Aorta (tissue), 5 donors: ENCODE results near the gene SMAD4. TPM values are rescaled to one million over a fixed set of nuclear protein-coding genes. Genes with fewer than 3 reads are reported as not detected.

Experiments used
- ATAC-seq: fragments of 200-7000 bp; cut with Tn5 transposase; one replicate; pipeline ENCODE4 v1.9.1; 2022; ENCODE audit warnings: moderate library complexity; ENCODE audit not compliant: low FRiP score
- DNase-seq, 2 donors: peaks; one replicate each; pipeline ENCODE4 v3.0.0-alpha.2; 2020
- H3K27ac ChIP-seq, 2 donors: one replicate each; pipeline ENCODE4 v1.5.1; 2013; ENCODE audit warnings: low read length in 2 of 2, mild to moderate bottlenecking in 2 of 2, moderate library complexity in 2 of 2, control low read depth in 1 of 2, inconsistent platforms in 1 of 2, low read depth in 1 of 2
- H3K27me3 ChIP-seq, 2 donors: one replicate each; pipeline ENCODE4 v1.6.1; 2013; ENCODE audit warnings: control low read depth in 1 of 2, low read length in 1 of 2, mild to moderate bottlenecking in 1 of 2, moderate library complexity in 1 of 2; ENCODE audit not compliant: insufficient read depth in 2 of 2, control insufficient read depth in 1 of 2
- H3K36me3 ChIP-seq, 2 donors: one replicate each; pipeline ENCODE4 v1.6.1; 2013; ENCODE audit warnings: control low read depth in 1 of 2, low read length in 1 of 2, mild to moderate bottlenecking in 1 of 2; ENCODE audit not compliant: insufficient read depth in 2 of 2, control insufficient read depth in 1 of 2
- H3K4me1 ChIP-seq, 2 donors: one replicate each; pipeline ENCODE4 v1.6.1; 2013; ENCODE audit warnings: low read length in 2 of 2, control low read depth in 1 of 2, mild to moderate bottlenecking in 1 of 2, moderate library complexity in 1 of 2; ENCODE audit not compliant: insufficient read depth in 2 of 2, control insufficient read depth in 1 of 2
- H3K4me3 ChIP-seq, 2 donors: one replicate each; pipeline ENCODE4 v1.5.1; 2013; ENCODE audit warnings: low read length in 2 of 2, control low read depth in 1 of 2, mild to moderate bottlenecking in 1 of 2
- H3K9me3 ChIP-seq: one replicate; pipeline ENCODE4 v1.6.1; 2013; ENCODE audit warnings: mild to moderate bottlenecking, low read length; ENCODE audit not compliant: control insufficient read depth
- WGBS, 2 donors: extraction: QIAGEN DNeasy Blood & Tissue Kit; methylation state at CpG; one replicate each; pipeline ENCODE4 v1.1.7; 2013; 5-methylcytosine and 5-hydroxymethylcytosine counted together
- intact Hi-C, 2 donors: fragments of 100-400 bp; cut with DNase I; formaldehyde crosslinking; loops; one replicate each; pipeline versions ENCODE4 v1.14.2 to v1.15.0; 2022
- polyA plus RNA-seq, 2 donors: library from polyadenylated mRNA; stranded (reverse); fragments of 200-250 nt; gene quantifications; one replicate each; pipeline ENCODE4 v1.2.3, GENCODE V29; 2013
- total RNA-seq, 2 donors: library from RNA; stranded (reverse); fragmentation: NEBNext Ultra II Directional; extraction: Animal tissue kit (Norgen Biotek cat#: 25700); gene quantifications; one replicate each; pipeline ENCODE4 v1.2.1, GENCODE V29; 2021
- donor health status: healthy with polysubstance abuse.
- donor health status: Bipolar disorder and iron deficiency.
- donor health status: DM: no; HTN: no; CAD: no.
- donor health status: DM: no; HTN: no; CAD: no.
- donor health status: DM: yes; HTN: yes; CAD: no.

SMAD4 gene
- total and polyA plus RNA-seq, 4 donors: 26.9 to 136 (median 72.4) TPM

GRCh38 chr18:51032193-51032592 lies 2.2 kb downstream of the SMAD4 start:
- H3K4me3 ChIP-seq: peak overlapping the region; percentile 16 to 26
- no peaks in the 10 kb centered on the region for H3K9me3 ChIP-seq
- no peaks in the 10 kb centered on the region for H3K36me3 ChIP-seq
- peaks cover 3 to 6% of the 10 kb centered on the region in 2 donors for H3K4me1 ChIP-seq
- DNase-seq (no peak), ATAC-seq (no peak)
- intact Hi-C loops: loop anchor here in 1 of 2 donors (5.0 kb wide), 2 partner anchors 65 to 165 kb away; partner anchors contain the start of genes ELAC1 and MEX3C
- H3K27ac ChIP-seq: no peak overlapping the region
- no peaks in the 10 kb centered on the region for H3K27me3 ChIP-seq
- 6 to 7% methylated on average over 5 of the region's 5 CpGs for WGBS, 2 donors

GRCh38 chr18:51037230-51037629 lies 7.2 kb downstream of the SMAD4 start:
- ATAC-seq (no peak), DNase-seq (no peak)
- no peak overlapping the region for H3K27ac ChIP-seq
- no peaks in the 10 kb centered on the region for H3K27me3 ChIP-seq
- intact Hi-C loops: no loop called here
- 30 to 35% methylated on average over 2 of the region's 2 CpGs for WGBS, 2 donors
- H3K9me3 ChIP-seq: no peaks in the 10 kb centered on the region
- H3K4me1 ChIP-seq: peaks cover 4 to 19% of the 10 kb centered on the region in 2 donors
- no peaks in the 10 kb centered on the region for H3K36me3 ChIP-seq
- H3K4me3 ChIP-seq: no peak overlapping the region

- WGBS, 2 donors: 52 to 63% methylated on average over 6 of the region's 6 CpGs
- no peaks in the 10 kb centered on the region for H3K27me3 ChIP-seq
- peaks cover 4 to 16% of the 10 kb centered on the region in 2 donors for H3K4me1 ChIP-seq
- DNase-seq (no peak), ATAC-seq (no peak)
- no peaks in the 10 kb centered on the region for H3K9me3 ChIP-seq
- no peaks in the 10 kb centered on the region for H3K36me3 ChIP-seq
- no peak overlapping the region for H3K27ac ChIP-seq
- intact Hi-C loops: no loop called here
- H3K4me3 ChIP-seq: no peak overlapping the region
These were observed 8.1 kb downstream of the SMAD4 start for GRCh38 chr18:51038110-51038509.

GRCh38 chr18:51039138-51040112 lies 9.4 kb downstream of the SMAD4 start:
- DNase-seq (no peak), ATAC-seq (no peak)
- Histone ChIP-seq H3K36me3 (no peaks in the 10 kb centered on the region), H3K9me3 (no peaks in the 10 kb centered on the region), H3K4me3 (no peak overlapping the region), H3K4me1 (peaks cover 4 to 16% of the 10 kb centered on the region in 2 donors), H3K27ac (no peak overlapping the region), H3K27me3 (no peaks in the 10 kb centered on the region)
- 24 to 27% methylated on average over 8 of the region's 8 CpGs for WGBS, 2 donors
- intact Hi-C loops: loop anchor here in 1 of 2 donors (10.0 kb wide), 1 partner anchor 215 kb away; the partner anchor contains the start of gene MRO

DNA sequence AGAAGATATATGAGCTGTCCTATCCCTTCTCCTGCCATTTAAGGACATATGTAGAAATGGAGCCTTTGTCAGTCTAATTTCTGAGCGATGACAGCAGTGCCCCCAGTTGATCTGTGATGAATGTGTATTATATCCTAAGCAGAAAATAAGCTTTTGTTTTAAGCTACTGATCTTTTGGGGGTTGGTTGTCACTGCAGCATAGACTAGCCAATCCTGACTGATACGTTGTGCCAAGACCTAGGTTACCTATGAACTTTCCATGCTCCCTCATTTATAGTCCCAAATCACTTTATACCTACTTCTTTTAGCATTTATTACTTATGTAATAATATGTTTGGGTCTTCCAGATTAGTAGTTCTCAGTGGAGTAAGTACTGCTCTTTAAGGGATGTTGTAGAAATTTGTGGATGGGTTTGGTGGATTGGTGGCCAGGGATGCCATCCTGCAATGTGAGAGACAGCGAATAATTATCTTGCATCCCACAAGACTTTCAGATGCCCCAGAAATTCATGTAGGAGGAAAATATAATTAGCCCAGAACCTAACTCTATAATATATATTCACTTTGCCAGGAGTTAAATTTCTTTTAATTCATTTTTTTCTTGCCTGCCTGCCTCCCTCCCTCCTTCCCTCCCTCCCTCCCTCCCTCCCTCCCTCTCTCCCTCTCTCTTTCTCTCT lies 11.8 kb downstream of the SMAD4 start:
- 95 to 96% methylated on average over 3 of the region's 3 CpGs for WGBS, 2 donors

DNA sequence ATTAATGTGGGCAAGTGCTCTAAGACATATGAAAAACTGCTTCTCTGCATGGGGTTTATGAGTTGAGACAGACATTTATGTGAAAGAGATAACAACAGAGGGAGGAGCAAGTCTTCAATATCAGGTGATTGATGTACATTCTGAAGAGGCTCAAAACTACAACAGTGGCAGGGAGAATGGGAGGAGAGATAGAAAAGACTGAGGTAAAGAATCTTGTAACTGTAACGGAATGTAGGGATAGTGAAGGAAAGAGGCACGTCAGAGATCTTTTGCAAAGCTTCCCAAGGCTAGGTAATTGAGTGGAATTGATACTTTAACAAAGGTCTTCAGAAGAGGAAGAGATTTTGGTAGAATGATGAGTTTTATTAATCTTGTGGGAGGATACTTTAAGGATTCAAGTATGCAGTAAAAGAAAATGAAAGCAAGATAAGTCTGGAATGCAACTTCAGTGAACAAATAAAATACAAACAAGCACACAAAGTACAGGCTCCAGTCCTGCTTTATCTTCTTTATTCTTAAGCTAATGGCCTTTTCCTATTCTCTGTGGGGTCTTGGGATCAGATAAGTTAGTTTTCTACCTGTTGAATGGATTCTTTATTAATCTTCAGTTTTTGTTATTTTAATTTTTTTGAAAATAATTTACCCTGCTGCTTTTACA lies 15.0 kb downstream of the SMAD4 start:
- DNase-seq (no peak), ATAC-seq (no peak)
- intact Hi-C loops: loop anchor here in 1 of 2 donors (10.0 kb wide), 1 partner anchor 220 kb away; the partner anchor contains the start of gene MRO
- Histone ChIP-seq H3K9me3 (no peaks in the 10 kb centered on the region), H3K27me3 (no peaks in the 10 kb centered on the region), H3K4me3 (no peak overlapping the region), H3K27ac (no peak overlapping the region), H3K4me1 (peaks cover 0 to 10% of the 10 kb centered on the region in 2 donors), H3K36me3 (no peaks in the 10 kb centered on the region)
- 39% methylated on average over 2 of the region's 2 CpGs for WGBS, 2 donors

More for the DNA sequence above, 11.8 kb downstream of the SMAD4 start:
- Histone ChIP-seq H3K4me1 (peaks cover 4 to 16% of the 10 kb centered on the region in 2 donors), H3K36me3 (no peaks in the 10 kb centered on the region), H3K9me3 (no peaks in the 10 kb centered on the region), H3K4me3 (no peak overlapping the region), H3K27me3 (no peaks in the 10 kb centered on the region), H3K27ac (no peak overlapping the region)
- ATAC-seq (no peak), DNase-seq (no peak)
- intact Hi-C loops: loop anchor here in 1 of 2 donors (10.0 kb wide), 1 partner anchor 217 kb away; the partner anchor contains the start of gene MRO

DNA sequence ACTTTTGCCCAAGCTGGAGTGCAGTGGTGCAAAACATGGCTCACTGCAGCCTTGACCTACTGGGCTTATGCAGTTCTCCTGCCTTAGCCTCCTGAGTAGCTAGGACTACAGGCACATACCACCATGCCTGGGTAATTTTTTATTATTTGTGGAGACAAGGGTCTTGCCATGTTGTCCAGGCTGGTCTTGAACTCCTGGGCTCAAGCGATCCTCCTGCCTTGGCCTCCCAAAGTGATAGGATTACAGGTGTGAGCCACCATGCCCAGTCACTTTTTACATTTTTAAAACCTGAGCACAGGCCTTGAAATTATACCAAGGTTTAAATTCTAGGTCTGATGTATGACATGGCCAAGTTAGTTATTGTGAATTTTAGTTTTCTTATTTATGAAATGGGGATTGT lies 18.2 kb downstream of the SMAD4 start:
- Histone ChIP-seq H3K4me1 (peaks cover 0 to 3% of the 10 kb centered on the region in 2 donors), H3K27me3 (no peaks in the 10 kb centered on the region), H3K9me3 (no peaks in the 10 kb centered on the region), H3K36me3 (no peaks in the 10 kb centered on the region), H3K4me3 (no peak overlapping the region), H3K27ac (no peak overlapping the region)
- intact Hi-C loops: loop anchor here in 1 of 2 donors (10.0 kb wide), 1 partner anchor 223 kb away; the partner anchor contains the start of gene MRO
- 91 to 97% methylated on average over 1 of the region's 1 CpG for WGBS, 2 donors
- DNase-seq: no peak
- ATAC-seq: no peak

- H3K27ac ChIP-seq: no peak overlapping the region
- intact Hi-C loops: loop anchor here in 1 of 2 donors (10.0 kb wide), 1 partner anchor 224 kb away; the partner anchor contains the start of gene MRO
- H3K9me3 ChIP-seq: no peaks in the 10 kb centered on the region
- WGBS, 2 donors: 91 to 96% methylated on average over 2 of the region's 2 CpGs
- peaks cover 0 to 3% of the 10 kb centered on the region in 2 donors for H3K4me1 ChIP-seq
- ATAC-seq (no peak), DNase-seq (no peak)
- no peak overlapping the region for H3K4me3 ChIP-seq
- no peaks in the 10 kb centered on the region for H3K36me3 ChIP-seq
- H3K27me3 ChIP-seq: no peaks in the 10 kb centered on the region
These were observed 19.1 kb downstream of the SMAD4 start for GRCh38 chr18:51049137-51049536.
